ENCODE results near the gene CHM. TPM values are rescaled to one million over a fixed set of nuclear protein-coding genes. Genes with fewer than 3 reads are reported as not detected.
"Not testable (repeated sequence)": the region's sequence is repeated elsewhere in the genome, so short reads cannot be mapped to it uniquely, and the experiment has no call there.

CHM gene
- total RNA-seq, 2 donors from 2014 or later: 13.8 to 17.5 TPM

- DNase-seq (no peak), ATAC-seq (no peak)
- intact Hi-C loops (cut with DNase I): no loop called here
Observed at GRCh38 chrX:85930099-85930498, 117.3 kb downstream of the CHM start.

DNA sequence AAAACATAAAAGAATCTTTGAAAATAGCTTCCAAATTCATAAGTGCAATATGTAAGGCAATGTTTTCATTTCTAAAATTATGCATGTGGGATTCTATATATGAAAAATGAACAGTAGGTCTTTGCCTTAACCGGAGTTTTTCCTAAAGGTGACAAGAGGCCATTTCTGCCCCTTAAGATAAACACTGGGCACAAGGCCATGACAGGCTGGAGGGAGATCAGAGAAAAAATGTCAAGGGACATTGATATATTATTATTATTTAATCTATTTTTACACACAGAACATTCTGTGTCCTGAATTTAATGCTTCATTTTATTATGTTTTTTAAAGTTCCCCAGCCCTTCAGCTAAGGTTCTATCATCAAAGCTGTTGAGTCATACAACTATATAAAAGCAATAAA lies 118.8 kb downstream of the CHM start:
- intact Hi-C loops (cut with DNase I): no loop called here
- DNase-seq (no peak), ATAC-seq (no peak)

GRCh38 chrX:85927740-85928139 lies 119.6 kb downstream of the CHM start:
- DNase-seq (no peak), ATAC-seq (no peak)
- intact Hi-C loops (cut with DNase I): no loop called here

DNA sequence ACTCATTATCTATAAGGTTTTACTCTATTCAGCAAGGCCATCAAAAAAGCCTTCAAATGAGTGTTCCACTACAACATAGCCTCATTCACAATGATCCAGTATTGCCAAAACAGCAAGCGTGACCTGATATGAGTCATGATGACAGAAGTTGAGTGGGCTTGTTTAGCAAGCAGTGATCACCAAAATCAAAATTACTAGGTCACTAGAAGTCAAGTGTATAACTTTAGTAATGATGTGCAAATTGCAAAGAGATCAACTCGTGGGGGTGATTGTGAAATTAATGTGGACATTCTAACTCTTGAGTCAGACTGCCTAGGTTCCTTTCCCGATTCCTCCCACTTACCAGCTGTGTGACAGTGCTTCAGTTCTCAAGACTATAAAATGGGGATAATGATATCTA lies 124.5 kb downstream of the CHM start:
- intact Hi-C loops (cut with DNase I): no loop called here
- ATAC-seq: no peak
- DNase-seq: no peak

GRCh38 chrX:85916656-85917280 lies 130.6 kb downstream of the CHM start:
- DNase-seq; intact Hi-C loops (cut with DNase I); ATAC-seq: not testable (repeated sequence)

GRCh38 chrX:85914431-85914830 lies 132.9 kb downstream of the CHM start:
- intact Hi-C loops (cut with DNase I): no loop called here
- DNase-seq (no peak), ATAC-seq (no peak)

- intact Hi-C loops (cut with DNase I): no loop called here
- no peak for DNase-seq
Observed at GRCh38 chrX:85907316-85907715, 140.0 kb downstream of the CHM start.

GRCh38 chrX:85906399-85906798 lies 141.0 kb downstream of the CHM start:
- intact Hi-C loops (cut with DNase I): no loop called here
- DNase-seq (no peak), ATAC-seq (no peak)

More at GRCh38 chrX:85907316-85907715, 140.0 kb downstream of the CHM start:
- ATAC-seq: no peak

DNA sequence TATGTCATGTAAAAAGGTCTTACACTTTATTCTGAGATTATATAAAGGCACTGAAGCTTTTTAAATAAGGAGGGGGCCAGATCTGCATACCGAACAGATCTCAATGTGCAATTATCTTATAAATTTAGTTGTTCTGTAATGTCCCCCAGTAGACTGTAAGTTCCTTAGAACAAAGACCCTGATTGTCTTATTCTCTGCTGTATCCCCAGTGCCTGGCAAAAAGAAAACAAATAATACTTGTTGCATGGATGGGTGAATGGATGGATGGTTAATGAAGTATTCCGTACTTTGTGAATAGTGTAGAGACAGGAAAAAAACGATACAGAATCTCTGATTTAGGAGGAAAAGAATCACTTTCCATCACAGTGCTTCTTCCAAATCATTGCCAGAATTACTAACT lies 141.5 kb downstream of the CHM start:
- no peak for ATAC-seq
- no peak for DNase-seq
- intact Hi-C loops (cut with DNase I): no loop called here

DNA sequence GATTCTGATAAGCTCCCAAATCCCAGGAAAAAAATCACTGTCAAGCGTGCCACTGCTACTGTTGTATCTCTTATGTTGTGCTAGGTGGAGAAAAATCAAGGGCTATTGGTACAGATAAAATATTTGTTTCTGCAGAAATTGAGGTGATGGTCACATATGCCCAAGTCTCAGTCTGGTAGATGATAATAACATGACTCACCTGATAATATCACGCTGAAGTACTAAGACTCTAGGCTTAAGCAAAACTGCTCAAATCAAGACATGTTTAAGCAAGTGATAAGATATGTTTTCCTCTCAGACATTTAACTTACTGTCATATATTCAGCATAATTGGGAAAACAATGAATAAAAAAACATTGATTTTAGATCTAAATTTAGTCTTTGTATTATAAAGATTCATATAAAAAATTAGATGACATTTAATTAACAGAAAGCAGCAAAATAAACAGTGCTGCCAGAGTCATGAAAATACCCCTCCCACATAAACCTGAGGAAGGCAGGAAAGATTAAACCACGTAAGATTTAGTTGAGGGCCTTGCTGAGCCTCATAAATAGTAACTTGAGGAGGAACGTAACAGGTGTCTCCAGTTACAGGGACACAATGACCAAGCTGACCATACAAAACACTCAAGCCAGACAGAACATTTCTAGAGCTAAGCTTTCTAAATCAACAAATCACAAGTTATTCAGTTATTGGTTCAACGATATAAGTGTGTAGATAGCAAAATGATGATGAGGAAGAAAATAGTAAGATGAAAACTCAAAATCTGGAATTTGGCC lies 143.5 kb downstream of the CHM start:
- ATAC-seq (no peak), DNase-seq (no peak)
- intact Hi-C loops (cut with DNase I): no loop called here

GRCh38 chrX:85897362-85898126 lies 149.8 kb downstream of the CHM start:
- DNase-seq (no peak), ATAC-seq (no peak)
- intact Hi-C loops (cut with DNase I): no loop called here

GRCh38 chrX:85882601-85883000 lies 164.8 kb downstream of the CHM start:
- no peak for ATAC-seq
- no peak for DNase-seq
- intact Hi-C loops (cut with DNase I): no loop called here

GRCh38 chrX:85870585-85870984 lies 176.8 kb downstream of the CHM start:
- intact Hi-C loops (cut with DNase I): no loop called here
- no peak for ATAC-seq

DNA sequence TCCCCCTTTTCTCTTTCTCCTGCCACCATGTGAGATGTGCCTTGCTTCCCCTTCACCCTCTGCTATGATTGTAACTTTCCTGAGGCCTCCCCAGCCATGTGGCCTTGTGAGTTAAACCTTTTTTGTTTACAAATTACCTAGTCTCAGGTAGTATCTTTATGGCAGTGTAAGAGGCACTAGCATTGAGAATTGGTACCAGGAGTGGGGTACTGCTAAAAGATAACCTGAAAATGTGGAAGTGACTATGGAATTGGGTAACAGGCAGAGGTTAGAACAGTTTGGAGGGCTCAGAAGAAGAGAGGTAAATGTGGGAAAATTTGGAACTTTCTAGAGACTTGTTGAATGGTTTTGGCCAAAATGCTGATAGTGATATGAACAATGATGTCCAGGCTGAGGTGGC lies 182.0 kb downstream of the CHM start:
- ATAC-seq (no peak), DNase-seq (no peak)
- intact Hi-C loops (cut with DNase I): no loop called here

More at GRCh38 chrX:85870585-85870984, 176.8 kb downstream of the CHM start:
- DNase-seq: no peak

GRCh38 chrX:85859426-85859825 lies 187.9 kb downstream of the CHM start:
- intact Hi-C loops (cut with DNase I): no loop called here
- DNase-seq (no peak), ATAC-seq (no peak)

- no peak for ATAC-seq
- intact Hi-C loops (cut with DNase I): no loop called here
- DNase-seq: no peak
Observed at GRCh38 chrX:85851418-85851817, 195.9 kb downstream of the CHM start.

- DNase-seq: no peak
- intact Hi-C loops (cut with DNase I): no loop called here
- no peak for ATAC-seq
Observed at GRCh38 chrX:85836868-85837267, 210.5 kb downstream of the CHM start.

- DNase-seq (no peak), ATAC-seq (no peak)
- intact Hi-C loops (cut with DNase I): no loop called here
Observed at GRCh38 chrX:85828771-85829170, 218.6 kb downstream of the CHM start.

- intact Hi-C loops (cut with DNase I): no loop called here
- ATAC-seq: no peak
- DNase-seq: no peak
Observed at GRCh38 chrX:85815203-85815751, 232.1 kb downstream of the CHM start.
